Activated CD4-positive, alpha-beta memory T cell treated with anti-CD3 and anti-CD28 coated beads for 36 hours (primary cell): ENCODE measurements around the gene CTDSPL. TPM values are rescaled to one million over a fixed set of nuclear protein-coding genes. Genes with fewer than 3 reads are reported as not detected.

Source experiments
- CTCF ChIA-PET: fragments of 350-600 bp; sonication (Branson Sonifier 250); formaldehyde crosslinking; loops from one replicate; lab custom pipeline; 2021; ENCODE audit warnings: antibody characterized with exemption, inconsistent platforms; lab: Charles Lee
- POLR2A ChIA-PET: fragments of 350-600 bp; sonication (Branson Sonifier 250); formaldehyde crosslinking; loops from one replicate; lab custom pipeline; 2021; ENCODE audit warnings: antibody characterized with exemption; lab: Charles Lee
- DNase-seq: peaks from one replicate; pipeline ENCODE4 v3.0.0-alpha.2; 2020
- H3K27ac Mint-ChIP-seq: one replicate; pipeline ENCODE4 v1.8.0; 2021; ENCODE audit warnings: mixed read lengths
- H3K27me3 Mint-ChIP-seq: one replicate; pipeline ENCODE4 v1.8.0; 2021; ENCODE audit warnings: mixed read lengths
- H3K36me3 Mint-ChIP-seq: one replicate; pipeline ENCODE4 v1.8.0; 2021; ENCODE audit warnings: mixed read lengths
- H3K4me1 Mint-ChIP-seq: one replicate; pipeline ENCODE4 v1.8.0; 2021; ENCODE audit warnings: low read depth, mixed read lengths
- H3K4me3 Mint-ChIP-seq: one replicate; pipeline ENCODE4 v1.8.0; 2021; ENCODE audit warnings: mild to moderate bottlenecking, mixed read lengths
- H3K9me3 Mint-ChIP-seq: one replicate; pipeline ENCODE4 v1.8.0; 2021; ENCODE audit warnings: mixed read lengths
- intact Hi-C: fragments of 100-400 bp; cut with micrococcal nuclease; formaldehyde crosslinking; loops from one replicate; pipeline ENCODE4 v1.15.1; 2023
- total RNA-seq, 2 experiments: library from RNA; stranded (reverse); gene quantifications; one replicate each; pipeline ENCODE4 v1.2.3, GENCODE V29; 2021

The CTDSPL gene
- total RNA-seq, 2 experiments from 2014 or later, result 3.7 to 5.1 TPM

DNA sequence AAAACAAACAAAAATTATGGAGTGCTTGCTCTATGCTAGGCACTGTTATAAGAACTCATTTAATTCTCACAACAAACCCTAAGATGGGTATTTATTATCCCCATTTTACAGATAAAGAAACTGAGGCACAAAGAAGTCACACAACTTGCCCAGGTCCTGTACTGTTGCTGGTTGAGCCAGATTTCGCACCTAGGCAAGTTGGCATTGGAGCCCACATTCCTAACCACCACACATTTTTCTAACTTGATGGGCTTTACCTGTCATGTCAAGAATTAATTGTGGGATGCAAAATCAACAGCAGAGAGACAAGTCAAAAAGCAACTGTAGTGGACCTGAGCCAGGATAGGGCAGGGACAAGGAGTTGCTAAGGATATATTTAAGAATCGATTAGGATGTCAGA is 81.0 kb downstream of the CTDSPL start:
- no peaks in the 10 kb centered on the region for H3K4me1 Mint-ChIP-seq
- no peaks in the 10 kb centered on the region for H3K27me3 Mint-ChIP-seq
- ChIA-PET CTCF (interaction anchor here (1.7 kb wide), 1 partner anchor 14 kb away, joined by 4 read pairs; no protein-coding TSS in a partner anchor), POLR2A (no interaction called here)
- intact Hi-C loops, result no loop called here
- H3K36me3 Mint-ChIP-seq, result no peaks in the 10 kb centered on the region
- no peak overlapping the region for H3K27ac Mint-ChIP-seq
- DNase-seq, result no peak
- H3K4me3 Mint-ChIP-seq, result no peak overlapping the region
- H3K9me3 Mint-ChIP-seq, result no peaks in the 10 kb centered on the region

DNA sequence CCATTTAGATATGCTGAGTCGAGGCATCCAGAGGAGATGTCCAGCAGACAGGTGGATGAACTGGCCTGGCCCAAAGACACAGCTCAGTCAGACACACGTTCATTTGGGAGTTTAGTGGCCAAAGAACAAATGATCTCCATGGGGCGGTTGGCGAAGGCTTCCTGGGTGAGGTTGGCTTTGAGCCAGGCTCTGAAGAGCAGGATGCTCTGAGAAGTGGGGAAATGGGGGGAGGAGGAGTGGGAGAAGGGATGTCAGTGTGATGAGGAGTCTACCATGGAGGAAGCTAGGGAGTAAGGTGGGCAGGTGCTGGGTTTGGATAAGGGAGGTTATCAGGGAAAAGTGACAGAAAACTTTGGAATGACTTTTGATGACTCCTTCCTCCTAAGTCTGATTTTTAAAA is 81.4 kb downstream of the CTDSPL start:
- POLR2A ChIA-PET, result no interaction called here
- no peak overlapping the region for H3K4me3 Mint-ChIP-seq
- H3K4me1 Mint-ChIP-seq, result no peaks in the 10 kb centered on the region
- CTCF ChIA-PET, result no interaction called here
- DNase-seq, result no peak
- H3K27me3 Mint-ChIP-seq, result no peaks in the 10 kb centered on the region
- no peaks in the 10 kb centered on the region for H3K9me3 Mint-ChIP-seq
- H3K36me3 Mint-ChIP-seq, result no peaks in the 10 kb centered on the region
- intact Hi-C loops, result no loop called here
- no peak overlapping the region for H3K27ac Mint-ChIP-seq

GRCh38 chr3:37943631-37944314 is 82.1 kb downstream of the CTDSPL start:
- intact Hi-C loops, result no loop called here
- no peak for DNase-seq
- Mint-ChIP-seq H3K4me1 (no peaks in the 10 kb centered on the region), H3K4me3 (no peak overlapping the region), H3K27me3 (no peaks in the 10 kb centered on the region), H3K9me3 (no peaks in the 10 kb centered on the region), H3K36me3 (no peaks in the 10 kb centered on the region), H3K27ac (no peak overlapping the region)
- ChIA-PET POLR2A (no interaction called here), CTCF (interaction anchor here (0.9 kb wide), 1 partner anchor 31 kb away, joined by 3 read pairs; no protein-coding TSS in a partner anchor)

DNA sequence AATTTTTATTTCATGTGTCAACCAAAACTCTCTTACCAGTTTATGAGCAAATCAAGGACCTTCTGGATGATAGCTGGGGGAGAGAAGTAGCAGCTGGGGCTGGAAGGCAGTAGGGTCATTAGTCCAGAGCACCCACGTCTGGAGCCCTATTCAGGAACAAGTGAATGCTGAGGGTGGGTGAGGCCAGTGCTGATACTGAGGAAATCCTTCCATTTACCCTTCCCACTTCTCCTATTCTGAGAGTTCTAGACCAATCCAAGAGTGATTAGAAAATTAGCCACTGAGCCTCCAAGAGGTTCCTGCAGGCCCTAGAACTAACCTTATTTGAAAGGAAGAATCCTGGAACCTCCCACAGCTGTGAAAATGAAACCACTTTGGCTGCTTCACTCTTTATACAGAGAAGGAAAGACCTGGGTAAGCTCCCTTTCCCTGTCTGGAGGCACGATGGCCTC is 82.7 kb downstream of the CTDSPL start:
- no peak overlapping the region for H3K27ac Mint-ChIP-seq
- DNase-seq, result no peak
- no peaks in the 10 kb centered on the region for H3K36me3 Mint-ChIP-seq
- H3K4me3 Mint-ChIP-seq, result no peak overlapping the region
- ChIA-PET POLR2A (no interaction called here), CTCF (interaction anchor here (0.9 kb wide), 2 partner anchors 21 to 30 kb away, joined by 3 read pairs; no protein-coding TSS in a partner anchor)
- H3K4me1 Mint-ChIP-seq, result no peaks in the 10 kb centered on the region
- intact Hi-C loops, result no loop called here
- H3K27me3 Mint-ChIP-seq, result no peaks in the 10 kb centered on the region
- H3K9me3 Mint-ChIP-seq, result no peaks in the 10 kb centered on the region

DNA sequence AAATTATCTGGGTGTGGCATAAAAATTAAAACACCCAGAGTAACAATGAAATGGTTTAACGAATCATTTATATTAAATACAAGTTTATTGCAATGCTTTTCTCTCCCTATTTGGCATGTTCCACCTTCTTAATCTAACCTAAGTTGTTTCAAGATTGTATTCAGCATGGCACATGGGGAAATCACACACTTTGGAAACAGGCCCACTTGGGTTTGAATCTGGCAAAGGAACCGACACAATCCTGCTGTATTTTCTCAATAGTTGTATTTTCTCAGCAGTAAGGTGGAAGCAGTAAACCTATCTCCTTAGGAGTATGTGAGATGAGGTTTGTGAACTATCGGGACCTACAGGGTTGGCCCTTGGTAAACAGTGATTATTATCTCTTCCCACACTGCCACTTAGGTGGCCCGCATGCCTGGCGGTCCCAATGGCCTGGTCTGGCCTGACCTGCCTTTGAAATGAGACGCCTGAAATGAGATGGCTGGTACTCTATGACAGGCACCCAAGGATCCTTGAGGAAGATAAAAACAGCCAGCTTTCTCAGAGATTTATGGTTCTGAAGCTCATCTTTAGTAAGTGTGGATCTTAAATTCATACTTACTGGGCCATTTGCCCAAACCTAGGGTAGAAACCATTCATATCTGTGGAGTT is 83.6 kb downstream of the CTDSPL start:
- intact Hi-C loops, result no loop called here
- Mint-ChIP-seq H3K4me3 (no peak overlapping the region), H3K4me1 (no peaks in the 10 kb centered on the region), H3K27ac (no peak overlapping the region), H3K27me3 (no peaks in the 10 kb centered on the region), H3K36me3 (no peaks in the 10 kb centered on the region), H3K9me3 (no peaks in the 10 kb centered on the region)
- CTCF ChIA-PET, result interaction anchor here (0.9 kb wide), 2 partner anchors 21 to 29 kb away, joined by 3 read pairs; no protein-coding TSS in a partner anchor
- no peak for DNase-seq
- POLR2A ChIA-PET, result no interaction called here

DNA sequence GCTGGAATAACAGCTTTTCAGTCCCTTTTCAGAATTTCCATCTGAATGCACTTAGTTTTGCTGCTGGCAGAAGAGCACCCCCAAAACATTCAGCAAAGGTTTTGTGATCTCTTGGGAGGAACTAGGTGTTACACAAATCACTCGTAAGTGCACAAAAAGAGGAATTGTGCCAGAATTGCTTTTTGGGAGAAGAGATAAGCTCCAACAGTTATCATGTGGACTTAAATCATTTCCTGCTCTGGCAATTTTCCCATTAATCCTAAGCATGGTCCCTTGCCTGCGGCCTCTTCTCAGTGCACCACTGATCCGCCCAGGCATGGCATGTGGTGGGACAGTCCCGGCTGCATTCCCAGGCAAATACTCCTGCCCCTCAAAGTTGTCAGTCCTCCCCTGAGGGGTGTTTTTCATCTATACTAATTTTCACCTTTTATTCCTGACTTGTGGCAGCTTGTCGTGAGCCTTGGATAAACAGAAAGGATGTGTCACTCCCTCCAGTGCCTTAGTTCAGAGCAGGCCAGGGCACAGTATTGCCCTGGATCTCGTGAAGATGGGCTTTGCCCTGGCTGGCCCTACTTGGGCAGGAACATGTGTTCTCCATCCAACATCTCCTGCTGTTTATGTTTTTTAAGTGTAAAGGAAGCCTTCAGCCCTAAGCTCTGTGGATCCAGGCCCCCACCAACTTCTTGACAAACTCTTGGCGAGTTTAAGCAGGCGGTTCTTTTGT is 84.3 kb downstream of the CTDSPL start:
- Mint-ChIP-seq H3K36me3 (no peaks in the 10 kb centered on the region), H3K4me1 (no peaks in the 10 kb centered on the region), H3K4me3 (no peak overlapping the region), H3K9me3 (no peaks in the 10 kb centered on the region), H3K27ac (no peak overlapping the region), H3K27me3 (no peaks in the 10 kb centered on the region)
- intact Hi-C loops, result no loop called here
- DNase-seq, result no peak
- POLR2A ChIA-PET, result no interaction called here
- CTCF ChIA-PET, result no interaction called here

DNA sequence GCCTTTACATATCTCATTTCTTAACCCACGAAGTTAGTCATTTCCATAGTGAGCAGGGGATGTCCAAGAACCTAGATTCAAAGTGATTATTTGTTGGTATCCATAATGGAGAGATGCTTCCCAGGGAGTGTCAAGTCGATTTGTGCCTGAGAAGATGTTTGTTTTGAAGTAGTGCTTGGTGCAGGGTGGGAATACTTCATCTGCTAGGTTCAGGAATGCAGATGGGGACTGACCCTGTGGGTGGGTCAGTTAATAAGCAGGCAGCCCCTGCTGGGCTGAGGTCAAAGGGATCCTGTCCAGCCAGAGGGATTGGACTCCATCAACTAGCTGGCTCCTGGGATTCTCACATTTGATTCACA is 84.8 kb downstream of the CTDSPL start:
- Mint-ChIP-seq H3K27ac (no peak overlapping the region), H3K9me3 (no peaks in the 10 kb centered on the region), H3K27me3 (no peaks in the 10 kb centered on the region), H3K4me3 (no peak overlapping the region), H3K4me1 (no peaks in the 10 kb centered on the region), H3K36me3 (no peaks in the 10 kb centered on the region)
- DNase-seq, result no peak
- intact Hi-C loops, result no loop called here
- ChIA-PET CTCF (no interaction called here), POLR2A (no interaction called here)

DNA sequence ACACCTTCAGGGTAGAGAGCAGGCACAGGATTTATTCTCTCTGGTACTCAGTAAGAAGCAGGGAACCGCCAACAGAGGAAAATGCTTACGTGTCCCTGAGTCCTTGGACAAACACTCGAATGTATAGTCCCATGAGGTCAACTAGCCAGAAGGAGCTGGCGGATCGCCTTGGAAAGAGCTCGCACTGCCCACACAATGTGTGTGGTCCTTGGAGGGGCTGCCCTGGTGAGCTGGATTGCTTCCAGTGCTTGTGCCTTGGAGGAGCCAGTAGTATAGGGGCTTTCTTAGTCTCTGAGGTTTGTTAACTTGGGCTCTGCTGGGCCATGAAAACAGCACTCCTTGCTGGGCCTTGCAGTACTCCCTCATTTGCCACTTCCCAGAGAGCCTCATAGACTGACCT is 88.2 kb downstream of the CTDSPL start:
- H3K27ac Mint-ChIP-seq, result no peak overlapping the region
- H3K4me3 Mint-ChIP-seq, result no peak overlapping the region
- H3K36me3 Mint-ChIP-seq, result no peaks in the 10 kb centered on the region
- no peaks in the 10 kb centered on the region for H3K4me1 Mint-ChIP-seq
- POLR2A ChIA-PET, result no interaction called here
- H3K9me3 Mint-ChIP-seq, result no peaks in the 10 kb centered on the region
- DNase-seq, result no peak
- no peaks in the 10 kb centered on the region for H3K27me3 Mint-ChIP-seq
- intact Hi-C loops, result no loop called here
- CTCF ChIA-PET, result no interaction called here

DNA sequence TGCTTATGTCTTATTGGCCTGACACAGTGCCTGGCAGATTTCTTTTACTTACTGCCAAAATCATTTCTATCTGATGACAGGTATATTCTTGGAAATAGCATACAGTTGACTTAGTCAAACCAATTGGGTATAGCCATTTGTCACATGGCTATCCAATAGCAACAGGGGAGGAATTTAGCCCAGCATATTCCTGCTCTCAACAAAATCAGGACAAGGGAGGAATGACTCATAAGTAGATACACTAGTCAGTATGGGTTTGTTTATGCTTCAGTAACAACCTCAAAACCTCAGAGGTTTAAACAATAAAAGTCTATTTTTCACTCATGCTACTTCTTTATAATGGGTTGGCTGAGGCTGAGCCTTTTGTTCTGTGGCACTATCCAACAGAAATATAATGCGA is 90.9 kb downstream of the CTDSPL start:
- Mint-ChIP-seq H3K36me3 (no peaks in the 10 kb centered on the region), H3K27me3 (no peaks in the 10 kb centered on the region), H3K4me1 (peaks cover 13% of the 10 kb centered on the region), H3K4me3 (no peak overlapping the region), H3K9me3 (no peaks in the 10 kb centered on the region), H3K27ac (no peak overlapping the region)
- DNase-seq, result no peak
- ChIA-PET POLR2A (no interaction called here), CTCF (no interaction called here)
- intact Hi-C loops, result no loop called here

DNA sequence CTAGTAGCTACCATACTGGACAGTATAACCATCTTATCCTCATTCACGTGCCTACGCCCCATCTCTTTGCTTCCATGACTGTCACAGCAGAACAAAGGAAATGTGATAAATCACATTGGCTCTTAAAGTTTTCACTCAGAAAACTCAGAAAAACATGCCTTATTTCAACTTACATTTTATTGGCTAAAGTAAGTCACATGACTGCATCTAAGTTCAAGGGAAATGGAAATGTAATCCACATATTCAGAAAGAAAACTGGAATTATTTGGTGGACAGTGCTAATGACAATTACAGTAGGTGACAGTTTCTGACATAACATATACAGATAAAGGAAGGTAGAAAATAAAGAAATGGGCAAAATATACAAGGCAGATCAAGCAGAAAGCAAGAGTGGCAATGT is 91.5 kb downstream of the CTDSPL start:
- CTCF ChIA-PET, result no interaction called here
- Mint-ChIP-seq H3K27ac (no peak overlapping the region), H3K36me3 (no peaks in the 10 kb centered on the region), H3K4me1 (peaks cover 15% of the 10 kb centered on the region), H3K27me3 (no peaks in the 10 kb centered on the region), H3K4me3 (no peak overlapping the region), H3K9me3 (no peaks in the 10 kb centered on the region)
- DNase-seq, result no peak
- intact Hi-C loops, result no loop called here
- POLR2A ChIA-PET, result no interaction called here

- Mint-ChIP-seq H3K4me1 (peaks cover 15% of the 10 kb centered on the region), H3K27ac (no peak overlapping the region), H3K36me3 (no peaks in the 10 kb centered on the region), H3K4me3 (no peak overlapping the region), H3K9me3 (no peaks in the 10 kb centered on the region), H3K27me3 (no peaks in the 10 kb centered on the region)
- intact Hi-C loops, result no loop called here
- no peak for DNase-seq
- POLR2A ChIA-PET, result no interaction called here
- CTCF ChIA-PET, result no interaction called here
Observed at GRCh38 chr3:37953707-37954394, 92.2 kb downstream of the CTDSPL start.

DNA sequence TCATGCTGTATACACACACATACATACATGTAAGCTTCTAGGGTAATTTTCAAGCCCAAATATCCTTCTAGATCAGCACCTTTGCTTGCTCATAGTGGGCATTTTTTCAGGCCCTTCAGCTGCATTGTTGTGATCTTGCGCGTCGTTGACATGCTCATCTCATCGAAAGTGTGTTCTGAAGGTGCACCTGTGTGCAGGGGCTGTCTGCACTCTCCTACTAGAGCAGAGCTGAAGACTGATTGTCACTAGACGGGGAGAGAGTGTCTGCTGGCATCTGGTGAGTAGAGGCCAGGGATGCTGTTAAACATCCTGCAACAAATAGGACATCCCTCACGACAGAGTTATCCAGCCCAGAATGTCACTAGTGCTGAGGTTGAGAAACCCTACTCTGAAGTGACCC is 93.2 kb downstream of the CTDSPL start:
- Mint-ChIP-seq H3K4me1 (peaks cover 15% of the 10 kb centered on the region), H3K27me3 (no peaks in the 10 kb centered on the region), H3K9me3 (no peaks in the 10 kb centered on the region), H3K4me3 (no peak overlapping the region), H3K27ac (no peak overlapping the region), H3K36me3 (no peaks in the 10 kb centered on the region)
- no peak for DNase-seq
- intact Hi-C loops, result no loop called here
- POLR2A ChIA-PET, result no interaction called here
- CTCF ChIA-PET, result interaction anchor here (0.9 kb wide), 3 partner anchors 8 to 100 kb away, joined by 3 read pairs; no protein-coding TSS in a partner anchor
